Measurements from ENCODE around the gene ADCK1.

Gene ADCK1

DNA sequence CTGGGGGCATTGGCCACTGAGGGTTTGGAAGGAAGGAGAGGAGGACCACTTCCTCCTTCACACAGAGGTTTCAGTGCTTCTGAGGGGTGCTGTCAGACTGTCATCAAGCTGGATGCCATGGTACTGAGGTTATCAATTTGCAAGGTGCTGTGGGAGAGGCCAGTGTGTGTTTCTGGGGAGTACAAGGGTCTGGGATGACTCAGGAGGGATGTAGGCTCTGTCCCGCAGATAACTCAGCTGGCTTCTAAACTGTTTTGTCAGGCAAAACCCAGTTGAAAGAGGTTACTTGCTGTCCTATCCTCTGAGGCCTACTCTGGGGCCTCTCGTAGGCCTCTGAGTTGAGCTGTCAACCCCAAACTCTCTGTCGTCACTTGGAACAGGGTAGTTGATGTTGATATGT, 22.8 kb downstream of the ADCK1 start:
- H3K27ac ChIP-seq: no peak overlapping the region
- TF ChIP-seq, protein P1, sequence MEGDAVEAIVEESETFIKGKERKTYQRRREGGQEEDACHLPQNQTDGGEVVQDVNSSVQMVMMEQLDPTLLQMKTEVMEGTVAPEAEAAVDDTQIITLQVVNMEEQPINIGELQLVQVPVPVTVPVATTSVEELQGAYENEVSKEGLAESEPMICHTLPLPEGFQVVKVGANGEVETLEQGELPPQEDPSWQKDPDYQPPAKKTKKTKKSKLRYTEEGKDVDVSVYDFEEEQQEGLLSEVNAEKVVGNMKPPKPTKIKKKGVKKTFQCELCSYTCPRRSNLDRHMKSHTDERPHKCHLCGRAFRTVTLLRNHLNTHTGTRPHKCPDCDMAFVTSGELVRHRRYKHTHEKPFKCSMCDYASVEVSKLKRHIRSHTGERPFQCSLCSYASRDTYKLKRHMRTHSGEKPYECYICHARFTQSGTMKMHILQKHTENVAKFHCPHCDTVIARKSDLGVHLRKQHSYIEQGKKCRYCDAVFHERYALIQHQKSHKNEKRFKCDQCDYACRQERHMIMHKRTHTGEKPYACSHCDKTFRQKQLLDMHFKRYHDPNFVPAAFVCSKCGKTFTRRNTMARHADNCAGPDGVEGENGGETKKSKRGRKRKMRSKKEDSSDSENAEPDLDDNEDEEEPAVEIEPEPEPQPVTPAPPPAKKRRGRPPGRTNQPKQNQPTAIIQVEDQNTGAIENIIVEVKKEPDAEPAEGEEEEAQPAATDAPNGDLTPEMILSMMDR (conservative IDR thresholded peaks at IDR 0.05): no peak

DNA sequence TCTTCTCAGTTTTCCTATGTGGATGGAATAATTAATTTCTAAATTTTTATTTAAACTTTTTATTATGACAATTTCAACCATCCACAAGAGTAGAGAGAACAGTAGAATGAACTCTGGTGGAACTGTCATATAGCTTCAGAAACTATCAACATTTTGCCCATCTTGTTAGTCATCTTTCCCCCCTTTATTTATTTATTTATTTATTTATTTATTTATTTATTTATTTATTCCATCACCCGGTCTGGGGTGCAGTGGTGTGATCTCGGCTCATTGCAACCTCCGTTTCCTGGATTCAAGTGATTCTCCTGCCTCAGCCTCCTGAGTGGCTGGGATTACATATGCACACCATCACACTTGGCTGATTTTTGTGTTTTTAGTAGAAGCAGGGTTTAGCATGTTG, 23.5 kb downstream of the ADCK1 start:
- TF ChIP-seq, protein P1 (conservative IDR thresholded peaks at IDR 0.05): no peak
- H3K27ac ChIP-seq: no peak overlapping the region

DNA sequence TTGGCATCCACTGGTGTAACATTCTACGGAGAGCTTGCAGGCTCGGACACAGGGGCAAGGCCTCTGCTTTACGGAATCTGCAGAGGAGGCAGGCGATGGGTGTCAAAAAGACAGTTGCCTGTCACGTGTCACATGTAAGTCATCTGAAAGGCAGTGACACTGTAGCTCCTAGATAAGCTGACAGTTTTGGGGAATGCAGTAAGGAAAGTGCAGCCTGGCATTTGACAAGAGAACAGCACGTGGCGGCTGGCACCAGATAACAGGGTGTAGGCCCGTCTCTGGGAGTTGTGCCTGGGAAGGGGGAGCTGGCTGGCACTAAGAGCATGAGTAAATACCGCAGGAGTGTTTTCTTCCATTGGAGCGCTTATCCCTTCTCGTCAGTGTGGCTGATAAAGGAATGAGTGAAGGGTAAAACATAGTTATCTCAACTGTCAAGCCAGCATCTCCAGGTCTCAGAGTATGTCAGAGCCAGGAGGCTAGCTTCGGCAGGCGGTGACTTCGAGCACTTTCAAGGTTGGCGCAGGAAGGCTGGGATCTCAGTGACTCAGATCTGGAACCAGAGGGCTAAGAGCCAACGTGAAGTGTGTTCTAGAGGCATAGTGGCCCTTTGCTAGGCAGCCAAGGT, 26.1 kb downstream of the ADCK1 start:
- no peak overlapping the region for H3K27ac ChIP-seq
- TF ChIP-seq, protein P1 (conservative IDR thresholded peaks at IDR 0.05): no peak

DNA sequence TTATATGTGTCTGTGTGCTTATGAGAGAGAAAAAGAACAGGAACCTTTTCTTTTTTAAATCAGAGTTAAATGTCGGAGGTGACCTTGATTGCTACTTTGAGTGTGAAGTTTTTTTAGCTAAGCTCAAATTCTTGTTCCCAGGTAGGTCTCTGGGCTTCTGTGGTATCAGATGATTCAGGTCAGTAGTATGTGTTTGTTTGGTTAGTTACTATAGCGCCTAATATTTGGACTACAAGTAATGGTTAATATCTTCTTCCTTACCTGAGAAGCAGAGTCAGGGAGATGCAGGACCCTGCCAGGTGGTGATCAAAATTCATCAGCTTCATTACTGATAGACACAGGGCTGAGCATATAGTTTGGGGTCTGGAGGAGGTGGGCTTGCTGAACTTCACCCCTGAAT, 30.8 kb downstream of the ADCK1 start:
- TF ChIP-seq, protein P1 (conservative IDR thresholded peaks at IDR 0.05): no peak

DNA sequence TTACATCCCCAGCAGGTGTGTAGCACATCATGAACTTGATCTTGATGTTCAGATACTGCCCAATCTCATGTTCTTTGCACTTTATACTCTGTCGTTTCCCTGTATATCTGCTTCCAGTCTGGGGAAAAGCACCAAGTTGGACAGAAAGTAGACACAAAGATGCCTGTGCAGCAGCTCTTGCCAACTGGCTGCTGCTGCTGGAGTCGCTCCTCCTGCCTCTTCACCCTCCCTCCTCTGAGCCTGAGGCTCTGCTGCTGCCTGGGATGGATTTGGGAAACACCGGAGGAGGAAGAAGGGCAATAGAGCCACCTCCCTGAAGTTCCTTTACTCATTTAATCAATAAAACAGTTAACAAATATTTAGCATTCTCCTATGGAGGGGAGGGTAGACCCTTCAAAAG, 32.4 kb downstream of the ADCK1 start:
- TF ChIP-seq, protein P1 (conservative IDR thresholded peaks at IDR 0.05): no peak
- no peak overlapping the region for H3K27ac ChIP-seq

More for the DNA sequence above, 30.8 kb downstream of the ADCK1 start:
- no peak overlapping the region for H3K27ac ChIP-seq

DNA sequence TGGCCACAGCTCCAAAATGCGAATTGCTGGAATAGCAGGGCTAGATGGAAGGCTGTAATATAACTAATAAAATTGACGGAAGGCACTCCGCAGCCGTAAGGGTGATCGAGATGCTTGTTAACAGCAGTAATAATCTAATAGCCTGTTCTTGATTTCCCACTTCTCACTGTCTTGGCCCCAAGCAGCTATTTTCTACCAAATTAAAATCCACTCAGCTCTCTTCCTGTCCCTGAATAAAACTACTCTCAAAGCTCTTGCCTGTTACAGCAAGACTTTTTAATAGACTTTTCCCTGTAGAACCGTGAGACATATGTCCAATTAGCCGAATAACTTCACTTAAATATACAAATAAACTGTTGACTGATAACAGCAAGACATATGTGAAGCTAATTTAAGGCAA, 38.0 kb downstream of the ADCK1 start:
- no peak overlapping the region for H3K27ac ChIP-seq
- TF ChIP-seq, protein P1 (conservative IDR thresholded peaks at IDR 0.05): no peak

DNA sequence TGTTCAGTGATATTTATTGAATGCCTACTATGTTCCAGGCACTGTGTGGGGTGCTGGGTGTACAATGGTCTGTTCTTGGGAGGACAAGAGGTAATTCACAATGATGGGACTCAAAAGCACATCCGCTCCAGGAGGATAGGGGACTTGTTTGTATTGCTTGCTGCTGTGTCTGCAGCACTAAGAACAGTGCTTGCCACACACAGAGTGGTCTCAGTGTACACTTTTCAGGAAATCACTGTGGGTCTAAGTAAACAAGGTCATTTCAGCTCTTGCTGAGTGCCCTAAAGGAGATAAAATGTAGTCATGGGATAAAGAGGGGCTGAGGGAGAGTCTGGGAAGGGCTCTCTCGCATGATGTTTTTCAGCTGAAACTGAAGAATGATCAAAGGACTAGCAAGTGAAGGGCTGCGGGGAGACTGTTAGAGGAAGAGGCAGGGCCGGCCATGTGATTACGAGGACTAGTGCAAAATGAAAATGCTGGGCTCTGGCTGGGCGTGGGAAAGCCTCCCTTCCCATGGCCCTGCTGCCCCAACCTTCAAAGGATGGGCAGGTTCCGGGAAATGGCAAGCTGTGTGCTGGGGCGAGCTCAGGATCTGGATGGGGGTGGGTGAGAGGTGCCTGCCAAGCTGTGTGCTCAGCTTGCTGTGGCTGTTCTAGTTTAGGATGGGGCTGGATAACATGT, 39.1 kb downstream of the ADCK1 start:
- no peak overlapping the region for H3K27ac ChIP-seq

More for the DNA sequence above, 39.1 kb downstream of the ADCK1 start:
- TF ChIP-seq, protein P1 (conservative IDR thresholded peaks at IDR 0.05): no peak

Measured in VCaP (cell line).